ENCODE data around the gene LRRC46.

GRCh38 chr17:47845716-47846075 is 14.2 kb downstream of the LRRC46 start:
- TF ChIP-seq CTCF (IDR thresholded peaks at IDR 0.05) (no peak), POLR2A (IDR thresholded peaks at IDR 0.05) (no peak)

Measured in vagina (tissue), 2 donors.